Putamen (tissue), 1 donor: ENCODE measurements around the gene THRAP3.

Experiments used
- DNase-seq: peaks from one replicate; pipeline ENCODE4 v3.0.0-alpha.2; 2016; ENCODE audit warnings: low spot score

Gene THRAP3

DNA sequence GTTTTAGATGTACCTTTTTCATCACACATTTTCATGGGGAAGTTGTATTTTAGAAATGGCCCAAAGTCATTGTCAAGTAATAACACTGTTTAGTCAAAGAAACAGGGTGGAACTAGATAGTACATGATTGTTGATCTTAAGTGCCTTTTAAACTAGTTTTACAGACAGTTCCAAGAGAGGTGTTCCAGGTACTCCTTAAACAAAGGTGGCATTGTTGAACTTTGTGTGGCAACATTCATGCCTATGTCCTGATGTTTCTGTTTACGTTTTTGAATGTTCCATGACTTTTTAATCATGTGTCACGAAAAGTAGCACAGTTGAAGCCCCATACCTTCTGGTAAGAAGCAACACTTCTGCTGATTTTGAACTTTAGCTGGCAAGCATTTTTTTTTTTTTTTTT, 72.8 kb downstream of the THRAP3 start:
- DNase-seq: no peak

GRCh38 chr1:36298640-36299039, 74.4 kb downstream of the THRAP3 start:
- no peak for DNase-seq

- no peak for DNase-seq
Observed at GRCh38 chr1:36300526-36300925, 76.3 kb downstream of the THRAP3 start.

DNA sequence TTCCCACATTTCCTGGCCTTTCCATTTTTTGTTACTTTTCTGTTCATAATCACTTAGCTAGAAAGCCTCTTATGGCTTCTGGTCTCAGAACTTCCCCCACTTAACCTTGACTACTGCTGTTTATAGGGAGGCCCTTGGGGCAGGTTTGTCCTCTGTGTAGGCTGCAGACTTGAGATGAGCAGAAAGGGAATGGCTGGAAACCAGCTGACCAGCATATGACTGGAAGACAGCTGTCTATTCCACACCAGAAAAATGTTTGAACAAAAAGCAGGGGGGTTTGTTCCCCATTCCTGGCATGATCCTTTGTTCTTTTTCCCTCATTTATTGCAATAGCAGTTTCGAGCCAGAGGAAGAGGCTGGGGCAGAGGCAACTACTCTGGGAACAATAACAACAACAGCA, 77.0 kb downstream of the THRAP3 start:
- DNase-seq: no peak

DNA sequence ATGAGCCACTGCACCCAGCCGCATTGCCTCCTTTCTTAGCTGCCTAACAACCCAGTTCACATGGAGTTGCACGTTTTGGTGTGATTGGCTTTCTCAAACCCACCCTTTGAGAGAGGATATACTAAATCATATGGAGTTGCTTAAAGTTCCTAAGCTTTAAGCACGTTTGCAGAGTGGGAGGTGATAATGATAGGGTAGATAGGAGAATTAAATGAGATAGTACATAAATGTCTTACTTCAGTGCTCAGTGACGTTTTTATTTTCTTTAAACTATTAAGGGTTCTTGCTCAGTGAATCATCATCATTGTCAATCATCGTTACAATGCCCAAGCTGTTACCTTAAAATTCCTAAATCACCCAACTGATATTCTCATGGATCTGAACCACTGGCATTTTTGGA, 79.0 kb downstream of the THRAP3 start:
- no peak for DNase-seq

GRCh38 chr1:36303650-36304360, 79.6 kb downstream of the THRAP3 start:
- DNase-seq: no peak

DNA sequence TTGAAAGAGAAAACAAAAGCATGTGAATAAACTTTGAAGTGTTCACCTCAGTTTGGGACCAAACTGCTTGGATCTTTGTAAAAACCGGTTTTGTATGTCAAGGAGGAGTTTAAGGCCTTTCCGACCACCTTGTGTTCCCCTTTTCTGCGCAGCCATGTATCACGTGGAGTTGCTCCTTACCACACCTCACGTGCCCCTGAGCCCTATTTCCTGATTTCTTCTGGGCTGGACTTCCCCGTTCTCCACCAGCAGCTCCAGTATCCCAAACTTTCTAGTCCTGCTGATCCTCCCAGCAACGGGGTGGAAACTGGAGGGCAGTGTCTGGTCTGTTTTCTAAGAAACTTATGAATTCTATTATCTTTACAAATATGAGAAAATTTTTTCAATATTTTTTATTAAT, 80.3 kb downstream of the THRAP3 start:
- no peak for DNase-seq

DNA sequence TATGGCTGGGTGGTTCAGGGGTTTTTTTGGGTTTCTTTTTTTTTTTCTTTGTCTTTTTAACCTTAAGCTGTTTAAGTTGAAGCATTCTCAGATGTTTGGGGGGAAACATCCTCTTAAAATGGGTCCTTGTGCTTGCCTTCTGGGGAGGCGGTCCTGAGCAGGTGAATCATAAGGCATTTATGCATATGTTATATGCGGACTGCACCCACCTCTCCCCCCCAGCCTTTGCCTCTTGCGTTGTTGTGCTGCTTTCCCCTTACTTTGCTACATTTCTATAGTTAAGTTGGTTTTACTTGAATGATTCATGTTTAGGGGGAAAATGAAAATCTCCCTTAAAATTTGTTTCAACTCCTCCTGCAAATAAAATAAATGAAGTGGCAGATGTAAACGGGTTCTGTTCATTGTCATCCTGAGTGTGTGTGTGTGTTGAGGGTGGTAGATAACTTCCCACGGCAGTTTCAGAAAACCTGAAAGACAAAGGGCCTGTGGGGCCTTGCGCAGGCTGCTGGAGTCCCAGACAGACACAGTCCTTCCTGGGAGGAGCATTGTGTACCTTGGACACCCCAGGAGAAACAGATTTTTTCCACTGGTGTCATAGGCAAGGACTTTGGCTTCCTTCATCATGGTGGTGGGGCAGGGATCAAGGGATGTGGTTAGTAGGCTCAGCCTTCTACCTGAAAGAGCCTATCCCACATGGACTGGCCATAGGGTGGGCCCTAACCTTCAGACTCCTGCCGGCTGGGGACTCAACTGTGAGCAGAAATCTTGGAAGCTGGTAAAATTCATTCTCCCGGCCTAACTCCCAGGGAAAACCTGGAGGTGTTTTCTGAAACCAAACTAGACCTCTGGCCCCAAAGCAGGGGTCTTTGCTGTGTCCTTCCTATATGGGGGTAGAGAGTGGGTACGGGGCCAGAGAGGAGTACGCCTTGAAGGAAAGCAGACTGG, 81.0 kb downstream of the THRAP3 start:
- no peak for DNase-seq

DNA sequence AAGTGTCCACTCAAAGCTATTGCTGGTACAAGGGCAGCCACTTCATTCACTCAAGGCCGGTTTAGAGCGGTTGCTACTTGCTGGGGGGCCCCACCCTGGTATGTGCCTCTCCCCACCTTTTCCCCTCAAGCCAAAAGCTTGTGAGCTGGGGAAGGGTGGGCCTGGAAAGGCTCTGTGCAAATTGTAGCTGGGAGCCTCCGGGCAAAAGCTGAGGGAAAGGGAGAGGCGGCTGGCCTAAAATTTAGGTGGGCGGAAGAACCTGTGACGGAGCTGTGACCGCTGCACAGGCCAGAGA, 81.6 kb downstream of the THRAP3 start:
- DNase-seq: no peak

- DNase-seq: no peak
Observed at GRCh38 chr1:36306210-36306901, 82.1 kb downstream of the THRAP3 start, which contains the start of gene SH3D21. Gene SH3D21 (plus strand): TSS chr1:36306368. CDS start chr1:36306421, 53 bp downstream.

- DNase-seq: peak; percentile 83
Observed at GRCh38 chr1:36306902-36307456, 82.7 kb downstream of the THRAP3 start.

DNA sequence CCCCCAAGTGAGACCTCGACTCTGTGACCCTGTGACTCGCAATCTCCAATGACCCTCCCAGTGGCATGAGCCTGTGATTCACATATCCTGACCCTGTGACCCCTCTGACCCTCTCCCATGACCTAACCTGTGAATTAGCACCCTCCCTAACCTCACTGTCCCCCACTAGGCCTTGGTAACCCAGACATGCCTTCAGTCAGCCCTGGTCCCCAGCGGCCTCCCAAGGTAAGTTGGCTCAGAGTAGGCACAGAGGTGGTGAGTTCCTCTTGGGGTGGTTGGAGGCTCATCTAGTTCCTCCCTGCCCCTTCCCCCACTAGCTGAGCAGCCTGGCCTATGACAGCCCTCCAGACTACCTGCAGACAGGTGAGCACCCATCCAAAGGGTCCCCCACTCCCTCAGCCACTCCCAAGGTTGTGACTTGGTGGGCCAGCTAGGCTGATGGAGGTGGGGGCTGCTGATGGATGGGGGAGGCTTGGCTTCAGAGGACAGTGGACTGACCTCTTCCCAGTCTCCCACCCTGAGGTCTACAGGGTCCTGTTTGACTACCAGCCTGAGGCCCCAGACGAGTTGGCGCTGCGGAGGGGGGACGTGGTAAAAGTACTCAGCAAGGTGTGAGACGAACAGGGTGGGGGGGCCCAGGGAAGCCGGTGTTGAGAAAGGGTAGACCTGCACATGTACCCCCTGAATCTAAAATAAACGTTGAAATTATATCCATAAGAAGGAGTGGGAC, 83.5 kb downstream of the THRAP3 start:
- no peak for DNase-seq

- DNase-seq: no peak
Observed at GRCh38 chr1:36309397-36309796, 85.2 kb downstream of the THRAP3 start.

- DNase-seq: no peak
Observed at GRCh38 chr1:36320291-36320761, 96.1 kb downstream of the THRAP3 start.

GRCh38 chr1:36320767-36321118, 96.5 kb downstream of the THRAP3 start:
- DNase-seq: no peak

DNA sequence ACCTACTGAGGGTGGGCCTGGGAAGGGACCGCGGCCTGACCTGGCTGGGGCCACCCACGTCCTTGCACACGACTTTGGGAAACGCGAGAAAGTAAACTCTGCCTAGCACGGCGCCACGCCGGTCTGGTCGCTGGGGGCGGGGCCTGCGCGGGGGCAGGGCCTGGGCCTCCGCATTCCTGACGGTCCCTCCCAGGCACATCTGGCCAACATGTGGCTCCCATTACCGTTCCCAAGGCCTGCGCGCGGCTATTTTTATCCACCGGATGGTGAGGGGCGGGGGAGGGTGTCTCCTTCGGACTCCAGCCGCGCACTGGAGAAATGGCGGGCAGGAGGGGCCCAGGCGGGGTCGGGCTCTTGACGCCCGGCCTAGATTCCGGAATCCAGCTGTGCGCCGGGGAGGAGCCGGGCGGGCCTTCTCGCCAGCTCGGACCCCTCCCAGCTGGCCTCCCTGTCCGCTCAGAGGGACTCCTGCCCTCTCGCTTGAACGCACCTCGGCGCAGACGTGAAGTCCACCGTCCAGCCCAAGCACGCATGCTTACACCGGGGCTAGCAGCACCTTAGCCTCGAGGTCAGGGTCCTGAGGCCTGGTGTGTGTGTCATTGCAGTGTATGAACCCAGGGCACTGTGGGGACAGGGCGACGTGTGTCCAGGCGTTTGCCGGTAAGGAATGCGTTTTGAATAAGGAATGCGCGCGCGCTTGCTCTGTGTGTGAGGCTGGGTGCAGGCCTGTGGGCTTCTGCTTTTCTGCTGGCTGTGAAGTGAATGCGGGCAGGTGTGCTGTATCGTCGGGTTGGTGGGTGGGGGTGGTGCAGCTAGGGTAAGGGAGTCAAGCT, 97.1 kb downstream of the THRAP3 start:
- DNase-seq: no peak

DNA sequence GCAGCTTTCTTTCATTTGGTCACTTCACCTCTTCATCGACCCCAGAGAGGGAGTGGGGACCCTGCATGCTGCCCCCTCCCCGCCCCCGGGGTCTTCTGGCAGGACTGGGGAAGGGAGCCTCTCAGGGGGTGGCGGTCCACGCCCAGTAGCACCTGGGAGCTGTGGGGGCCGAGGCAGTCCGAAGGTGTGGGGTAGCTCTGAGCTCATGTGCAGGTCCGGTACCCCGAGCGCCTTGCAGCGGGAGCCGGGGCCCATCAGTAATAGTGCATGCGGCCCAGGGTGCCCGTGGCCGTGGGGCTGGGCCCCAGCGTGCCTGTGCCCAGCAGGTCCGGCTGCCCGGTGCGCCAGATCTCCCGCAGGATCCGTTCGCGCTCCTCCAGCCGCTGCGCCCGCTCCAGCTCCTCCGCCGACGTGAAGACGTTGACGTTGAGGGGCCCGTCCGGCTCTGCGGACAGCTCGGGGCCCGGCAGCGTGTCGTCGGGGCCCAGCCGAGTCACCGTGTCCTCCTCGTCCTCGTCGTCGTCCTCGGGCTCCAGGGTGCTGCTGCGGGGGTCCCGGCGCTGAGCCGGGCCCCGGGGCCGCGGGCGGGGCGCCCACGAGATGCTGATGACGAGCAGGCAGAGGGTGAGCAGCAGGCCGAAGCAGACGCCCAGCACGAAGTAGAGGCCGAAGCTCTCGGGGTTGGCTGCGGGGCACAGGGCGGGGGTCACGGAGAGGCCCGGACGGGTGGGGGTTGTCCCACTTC, 98.0 kb downstream of the THRAP3 start:
- DNase-seq: no peak

GRCh38 chr1:36322786-36323635, 98.8 kb downstream of the THRAP3 start:
- DNase-seq: no peak
